ENCODE measurements around the gene EBI3.
"Not testable (repeated sequence)": the region's sequence is repeated elsewhere in the genome, so short reads cannot be mapped to it uniquely, and the experiment has no call there.

EBI3 gene

GRCh38 chr19:4272894-4273293 lies 43.6 kb downstream of the EBI3 start:
- Mint-ChIP-seq H3K4me3 (no peak overlapping the region), H3K9me3 (no peaks in the 10 kb centered on the region), H3K36me3 (ENCODE audit: low read depth) (peaks cover 23% of the 10 kb centered on the region), H3K4me1 (ENCODE audit: low read depth) (no peaks in the 10 kb centered on the region), H3K27ac (no peak overlapping the region), H3K27me3 (no peaks in the 10 kb centered on the region)

GRCh38 chr19:4274321-4274686 lies 45.0 kb downstream of the EBI3 start:
- not testable (repeated sequence) for H3K27ac Mint-ChIP-seq; H3K27me3 Mint-ChIP-seq; H3K4me1 Mint-ChIP-seq (ENCODE audit: low read depth); H3K9me3 Mint-ChIP-seq; H3K4me3 Mint-ChIP-seq
- H3K36me3 Mint-ChIP-seq (ENCODE audit: low read depth) = peaks cover 14% of the 10 kb centered on the region

GRCh38 chr19:4277191-4277696 lies 47.9 kb downstream of the EBI3 start:
- Mint-ChIP-seq H3K4me3 (no peak overlapping the region), H3K4me1 (ENCODE audit: low read depth) (peaks cover 6% of the 10 kb centered on the region), H3K27ac (no peak overlapping the region)

GRCh38 chr19:4278010-4278409 lies 48.7 kb downstream of the EBI3 start:
- H3K27ac Mint-ChIP-seq = no peak overlapping the region
- no peaks in the 10 kb centered on the region for H3K9me3 Mint-ChIP-seq
- peaks cover 16% of the 10 kb centered on the region for H3K27me3 Mint-ChIP-seq

More at GRCh38 chr19:4277191-4277696, 47.9 kb downstream of the EBI3 start:
- H3K27me3 Mint-ChIP-seq = peaks cover 13% of the 10 kb centered on the region
- H3K9me3 Mint-ChIP-seq = no peaks in the 10 kb centered on the region
- H3K36me3 Mint-ChIP-seq (ENCODE audit: low read depth) = peaks cover under 1% of the 10 kb centered on the region

GRCh38 chr19:4278419-4279266 lies 49.3 kb downstream of the EBI3 start, which contains the start of gene SHD:
SHD (plus strand) TSS chr19:4279266; CDS start chr19:4280064, 798 bp downstream.
- Mint-ChIP-seq H3K36me3 (ENCODE audit: low read depth) (no peaks in the 10 kb centered on the region), H3K27me3 (peaks cover 16% of the 10 kb centered on the region), H3K4me1 (ENCODE audit: low read depth) (peaks cover 6% of the 10 kb centered on the region), H3K4me3 (peak within 1 kb of the TSS; percentile 59), H3K9me3 (no peaks in the 10 kb centered on the region), H3K27ac (no peak within 1 kb of the TSS)

More at GRCh38 chr19:4278010-4278409, 48.7 kb downstream of the EBI3 start:
- Mint-ChIP-seq H3K4me1 (ENCODE audit: low read depth) (peaks cover 6% of the 10 kb centered on the region), H3K36me3 (ENCODE audit: low read depth) (no peaks in the 10 kb centered on the region), H3K4me3 (no peak overlapping the region)

GRCh38 chr19:4279267-4279529 lies 49.9 kb downstream of the EBI3 start:
- no peaks in the 10 kb centered on the region for H3K9me3 Mint-ChIP-seq
- peaks cover 6% of the 10 kb centered on the region for H3K4me1 Mint-ChIP-seq (ENCODE audit: low read depth)
- peaks cover 16% of the 10 kb centered on the region for H3K27me3 Mint-ChIP-seq
- no peak overlapping the region for H3K27ac Mint-ChIP-seq
- no peak overlapping the region for H3K4me3 Mint-ChIP-seq
- H3K36me3 Mint-ChIP-seq (ENCODE audit: low read depth) = no peaks in the 10 kb centered on the region

- H3K9me3 Mint-ChIP-seq = no peaks in the 10 kb centered on the region
- H3K4me1 Mint-ChIP-seq (ENCODE audit: low read depth) = peaks cover 6% of the 10 kb centered on the region
- no peak overlapping the region for H3K27ac Mint-ChIP-seq
- H3K27me3 Mint-ChIP-seq = peaks cover 16% of the 10 kb centered on the region
- peak overlapping the region; percentile 59 for H3K4me3 Mint-ChIP-seq
- no peaks in the 10 kb centered on the region for H3K36me3 Mint-ChIP-seq (ENCODE audit: low read depth)
These were observed 50.5 kb downstream of the EBI3 start for GRCh38 chr19:4279530-4280422.

- no peak overlapping the region for H3K27ac Mint-ChIP-seq
- H3K4me1 Mint-ChIP-seq (ENCODE audit: low read depth) = peaks cover 3% of the 10 kb centered on the region
- peaks cover 13% of the 10 kb centered on the region for H3K27me3 Mint-ChIP-seq
- H3K36me3 Mint-ChIP-seq (ENCODE audit: low read depth) = no peaks in the 10 kb centered on the region
- no peaks in the 10 kb centered on the region for H3K9me3 Mint-ChIP-seq
- no peak overlapping the region for H3K4me3 Mint-ChIP-seq
These were observed 55.0 kb downstream of the EBI3 start for GRCh38 chr19:4284176-4284958.

GRCh38 chr19:4284974-4285373 lies 55.7 kb downstream of the EBI3 start:
- Mint-ChIP-seq H3K36me3 (ENCODE audit: low read depth) (no peaks in the 10 kb centered on the region), H3K27ac (no peak overlapping the region), H3K4me1 (ENCODE audit: low read depth) (no peaks in the 10 kb centered on the region), H3K4me3 (no peak overlapping the region), H3K27me3 (peaks cover 9% of the 10 kb centered on the region), H3K9me3 (no peaks in the 10 kb centered on the region)

- H3K4me3 Mint-ChIP-seq; H3K9me3 Mint-ChIP-seq; H3K36me3 Mint-ChIP-seq (ENCODE audit: low read depth); H3K27ac Mint-ChIP-seq; H3K27me3 Mint-ChIP-seq; H3K4me1 Mint-ChIP-seq (ENCODE audit: low read depth): not testable (repeated sequence)
These were observed 56.8 kb downstream of the EBI3 start for GRCh38 chr19:4286141-4286540.
